Fibroblast of pulmonary artery (primary cell): ENCODE results near the gene AKAP3.

Source experiments
- DNase-seq: peaks from one replicate; pipeline ENCODE4 v3.0.0-alpha.2; 2010; ENCODE audit warnings: low read depth
- H3K4me3 ChIP-seq: replicated peaks from 2 replicates; pipeline ENCODE4 v1.5.1; 2011; ENCODE audit warnings: low read depth, mild to moderate bottlenecking, control low read depth, low read length, moderate library complexity
- CTCF ChIP-seq: IDR thresholded peaks from 2 replicates; pipeline ENCODE4 v1.5.1; 2011; ENCODE audit warnings: mild to moderate bottlenecking, control low read depth, low read length, inconsistent platforms; ENCODE audit errors: missing control alignments

AKAP3 gene

GRCh38 chr12:4648501-4649357, at the start of gene AKAP3, which contains the start of gene NDUFA9:
Gene AKAP3 (minus strand): TSS chr12:4649051. CDS start chr12:4638196, 10,855 bp downstream.
Gene NDUFA9 (plus strand): TSS chr12:4649114. CDS start chr12:4649127, 13 bp downstream.
- H3K4me3 ChIP-seq: peak within 1 kb of the TSS; percentile 93
- TF ChIP-seq CTCF: no peak
- DNase-seq: peak; percentile 89

GRCh38 chr12:4690760-4691159, 41.9 kb upstream of the AKAP3 start:
- H3K4me3 ChIP-seq: no peak overlapping the region
- DNase-seq: no peak
- TF ChIP-seq CTCF: no peak

- TF ChIP-seq CTCF: no peak
- H3K4me3 ChIP-seq: no peak overlapping the region
- no peak for DNase-seq
These were observed 36.5 kb upstream of the AKAP3 start for GRCh38 chr12:4685317-4685716.

- H3K4me3 ChIP-seq: no peak overlapping the region
- TF ChIP-seq CTCF: no peak
- no peak for DNase-seq
These were observed 32.9 kb upstream of the AKAP3 start for GRCh38 chr12:4681732-4682131.

GRCh38 chr12:4679711-4680110, 30.9 kb upstream of the AKAP3 start:
- TF ChIP-seq CTCF: no peak
- no peak for DNase-seq
- H3K4me3 ChIP-seq: no peak overlapping the region

- no peak overlapping the region for H3K4me3 ChIP-seq
- no peak for DNase-seq
- no peak for TF ChIP-seq CTCF
These were observed 16.4 kb upstream of the AKAP3 start for GRCh38 chr12:4665236-4665635.

GRCh38 chr12:4663971-4664505, 15.2 kb upstream of the AKAP3 start:
- no peak for TF ChIP-seq CTCF
- H3K4me3 ChIP-seq: no peak overlapping the region
- DNase-seq: peak; percentile 55
